SK-N-SH treated with all-trans-retinoic acid at 6 μM for 48 hours (cell line): ENCODE data around the gene CXorf66.

ENCODE experiments used
- ATAC-seq: fragments of 200-7000 bp; cut with Tn5 transposase; 3 replicates; pipeline ENCODE4 v1.9.1; 2020; ENCODE audit warnings: mild to moderate bottlenecking, moderate library complexity
- BACH2 ChIP-seq: fragments of 250-450 bp; sonication (Bioruptor Pico); IDR thresholded peaks from 2 replicates; pipeline ENCODE4 v1.9.0; 2021; ENCODE audit warnings: mild to moderate bottlenecking, borderline replicate concordance
- CSDC2 ChIP-seq: fragments of 250-450 bp; sonication (Bioruptor Pico); IDR thresholded peaks from 2 replicates; pipeline ENCODE4 v1.5.0; 2020; ENCODE audit warnings: mild to moderate bottlenecking, moderate library complexity
- CSRNP3 ChIP-seq: fragments of 250-450 bp; sonication (Bioruptor Pico); IDR thresholded peaks from 2 replicates; pipeline ENCODE4 v1.5.1; 2021; ENCODE audit warnings: mild to moderate bottlenecking, moderate library complexity
- GLIS3 ChIP-seq: fragments of 250-450 bp; sonication (Bioruptor Pico); IDR thresholded peaks from 2 replicates; pipeline ENCODE4 v1.5.0; 2020; ENCODE audit warnings: mild to moderate bottlenecking, moderate library complexity
- ISL1 ChIP-seq: fragments of 250-450 bp; sonication (Bioruptor Pico); IDR thresholded peaks from 2 replicates; pipeline ENCODE4 v2.1.2; 2022; ENCODE audit warnings: mild to moderate bottlenecking, moderate library complexity
- PPARA ChIP-seq: fragments of 250-450 bp; sonication (Bioruptor Pico); IDR thresholded peaks from 2 replicates; pipeline ENCODE4 v1.5.0; 2020; ENCODE audit warnings: mild to moderate bottlenecking, borderline replicate concordance
- RARB ChIP-seq: fragments of 250-450 bp; sonication (Bioruptor Pico); IDR thresholded peaks from 2 replicates; pipeline ENCODE4 v1.8.0; 2021; ENCODE audit warnings: mild to moderate bottlenecking, moderate library complexity
- SNAI2 ChIP-seq: fragments of 250-450 bp; sonication (Bioruptor Pico); IDR thresholded peaks from 2 replicates; pipeline ENCODE4 v1.5.0; 2020; ENCODE audit warnings: mild to moderate bottlenecking, moderate library complexity
- TOX ChIP-seq: fragments of 250-450 bp; sonication (Bioruptor Pico); IDR thresholded peaks from 2 replicates; pipeline ENCODE4 v1.8.0; 2021; ENCODE audit warnings: mild to moderate bottlenecking, moderate library complexity, borderline replicate concordance
- ZC3H10 ChIP-seq: fragments of 250-450 bp; sonication (Bioruptor Pico); IDR thresholded peaks from 2 replicates; pipeline ENCODE4 v1.5.1; 2021; ENCODE audit warnings: mild to moderate bottlenecking, moderate library complexity
- ZFP3 ChIP-seq: fragments of 250-450 bp; sonication (Bioruptor Pico); IDR thresholded peaks from 2 replicates; pipeline ENCODE4 v1.5.0; 2020; ENCODE audit warnings: mild to moderate bottlenecking, moderate library complexity
- ZFP30 ChIP-seq: fragments of 450-650 bp; formaldehyde crosslinking; IDR thresholded peaks from 2 replicates; pipeline ENCODE4 v1.5.0; 2022; ENCODE audit warnings: mild to moderate bottlenecking, moderate library complexity
- ZNF565 ChIP-seq: fragments of 450-650 bp; formaldehyde crosslinking; conservative IDR thresholded peaks from 2 replicates; pipeline ENCODE4 v1.5.0; 2020; ENCODE audit warnings: low read depth, mild to moderate bottlenecking, moderate library complexity
- ZNF70 ChIP-seq: fragments of 450-650 bp; formaldehyde crosslinking; IDR thresholded peaks from 2 replicates; pipeline ENCODE4 v1.5.0; 2020; ENCODE audit warnings: mild to moderate bottlenecking, moderate library complexity
- ZNF8 ChIP-seq: fragments of 450-650 bp; formaldehyde crosslinking; IDR thresholded peaks from 2 replicates; pipeline ENCODE4 v1.5.0; 2020; ENCODE audit warnings: mild to moderate bottlenecking, moderate library complexity
- TF ChIP-seq, protein P1 (sequence below): fragments of 250-450 bp; sonication (Bioruptor Pico); IDR thresholded peaks from 2 replicates; pipeline ENCODE4 v1.5.1; 2020; ENCODE audit warnings: low read depth, mild to moderate bottlenecking, moderate library complexity
- TF ChIP-seq, protein P2 (sequence below): fragments of 250-450 bp; sonication (Bioruptor Pico); IDR thresholded peaks from 2 replicates; pipeline ENCODE4 v1.5.0; 2020; ENCODE audit warnings: mild to moderate bottlenecking, moderate library complexity
- TF ChIP-seq, protein P3 (sequence below): fragments of 250-450 bp; sonication (Bioruptor Pico); IDR thresholded peaks from 2 replicates; pipeline ENCODE4 v1.8.0; 2021; ENCODE audit warnings: low read depth, mild to moderate bottlenecking, moderate library complexity, borderline replicate concordance
- TF ChIP-seq, protein P4 (sequence below): fragments of 250-450 bp; sonication (Bioruptor Pico); IDR thresholded peaks from 2 replicates; pipeline ENCODE4 v1.8.0; 2020; ENCODE audit warnings: mild to moderate bottlenecking, moderate library complexity, borderline replicate concordance

CXorf66 gene

GRCh38 chrX:139932073-139932900, 33.0 kb downstream of the CXorf66 start:
- peak; percentile 61 for ATAC-seq
- no peak for TF ChIP-seq GLIS3 (CRISPR knock-in tag)
- no peak for TF ChIP-seq ZFP3 (CRISPR knock-in tag)
- TF ChIP-seq, protein P1, sequence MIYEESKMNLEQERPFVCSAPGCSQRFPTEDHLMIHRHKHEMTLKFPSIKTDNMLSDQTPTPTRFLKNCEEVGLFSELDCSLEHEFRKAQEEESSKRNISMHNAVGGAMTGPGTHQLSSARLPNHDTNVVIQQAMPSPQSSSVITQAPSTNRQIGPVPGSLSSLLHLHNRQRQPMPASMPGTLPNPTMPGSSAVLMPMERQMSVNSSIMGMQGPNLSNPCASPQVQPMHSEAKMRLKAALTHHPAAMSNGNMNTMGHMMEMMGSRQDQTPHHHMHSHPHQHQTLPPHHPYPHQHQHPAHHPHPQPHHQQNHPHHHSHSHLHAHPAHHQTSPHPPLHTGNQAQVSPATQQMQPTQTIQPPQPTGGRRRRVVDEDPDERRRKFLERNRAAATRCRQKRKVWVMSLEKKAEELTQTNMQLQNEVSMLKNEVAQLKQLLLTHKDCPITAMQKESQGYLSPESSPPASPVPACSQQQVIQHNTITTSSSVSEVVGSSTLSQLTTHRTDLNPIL: no peak
- no peak for TF ChIP-seq SNAI2
- no peak for TF ChIP-seq RARB (CRISPR knock-in tag)
- TF ChIP-seq, protein P2, sequence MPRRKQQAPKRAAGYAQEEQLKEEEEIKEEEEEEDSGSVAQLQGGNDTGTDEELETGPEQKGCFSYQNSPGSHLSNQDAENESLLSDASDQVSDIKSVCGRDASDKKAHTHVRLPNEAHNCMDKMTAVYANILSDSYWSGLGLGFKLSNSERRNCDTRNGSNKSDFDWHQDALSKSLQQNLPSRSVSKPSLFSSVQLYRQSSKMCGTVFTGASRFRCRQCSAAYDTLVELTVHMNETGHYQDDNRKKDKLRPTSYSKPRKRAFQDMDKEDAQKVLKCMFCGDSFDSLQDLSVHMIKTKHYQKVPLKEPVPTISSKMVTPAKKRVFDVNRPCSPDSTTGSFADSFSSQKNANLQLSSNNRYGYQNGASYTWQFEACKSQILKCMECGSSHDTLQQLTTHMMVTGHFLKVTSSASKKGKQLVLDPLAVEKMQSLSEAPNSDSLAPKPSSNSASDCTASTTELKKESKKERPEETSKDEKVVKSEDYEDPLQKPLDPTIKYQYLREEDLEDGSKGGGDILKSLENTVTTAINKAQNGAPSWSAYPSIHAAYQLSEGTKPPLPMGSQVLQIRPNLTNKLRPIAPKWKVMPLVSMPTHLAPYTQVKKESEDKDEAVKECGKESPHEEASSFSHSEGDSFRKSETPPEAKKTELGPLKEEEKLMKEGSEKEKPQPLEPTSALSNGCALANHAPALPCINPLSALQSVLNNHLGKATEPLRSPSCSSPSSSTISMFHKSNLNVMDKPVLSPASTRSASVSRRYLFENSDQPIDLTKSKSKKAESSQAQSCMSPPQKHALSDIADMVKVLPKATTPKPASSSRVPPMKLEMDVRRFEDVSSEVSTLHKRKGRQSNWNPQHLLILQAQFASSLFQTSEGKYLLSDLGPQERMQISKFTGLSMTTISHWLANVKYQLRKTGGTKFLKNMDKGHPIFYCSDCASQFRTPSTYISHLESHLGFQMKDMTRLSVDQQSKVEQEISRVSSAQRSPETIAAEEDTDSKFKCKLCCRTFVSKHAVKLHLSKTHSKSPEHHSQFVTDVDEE (CRISPR knock-in tag): no peak
- no peak for TF ChIP-seq CSDC2 (CRISPR knock-in tag)
- TF ChIP-seq ZNF8: no peak
- TF ChIP-seq ZFP30 (CRISPR knock-in tag): no peak
- TF ChIP-seq ISL1 (CRISPR knock-in tag): no peak
- TF ChIP-seq, protein P3, sequence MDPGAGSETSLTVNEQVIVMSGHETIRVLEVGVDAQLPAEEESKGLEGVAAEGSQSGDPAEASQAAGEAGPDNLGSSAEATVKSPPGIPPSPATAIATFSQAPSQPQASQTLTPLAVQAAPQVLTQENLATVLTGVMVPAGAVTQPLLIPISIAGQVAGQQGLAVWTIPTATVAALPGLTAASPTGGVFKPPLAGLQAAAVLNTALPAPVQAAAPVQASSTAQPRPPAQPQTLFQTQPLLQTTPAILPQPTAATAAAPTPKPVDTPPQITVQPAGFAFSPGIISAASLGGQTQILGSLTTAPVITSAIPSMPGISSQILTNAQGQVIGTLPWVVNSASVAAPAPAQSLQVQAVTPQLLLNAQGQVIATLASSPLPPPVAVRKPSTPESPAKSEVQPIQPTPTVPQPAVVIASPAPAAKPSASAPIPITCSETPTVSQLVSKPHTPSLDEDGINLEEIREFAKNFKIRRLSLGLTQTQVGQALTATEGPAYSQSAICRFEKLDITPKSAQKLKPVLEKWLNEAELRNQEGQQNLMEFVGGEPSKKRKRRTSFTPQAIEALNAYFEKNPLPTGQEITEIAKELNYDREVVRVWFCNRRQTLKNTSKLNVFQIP (CRISPR knock-in tag): no peak
- no peak for TF ChIP-seq BACH2 (CRISPR knock-in tag)
- TF ChIP-seq PPARA (CRISPR knock-in tag): no peak
- TF ChIP-seq ZNF70: no peak

- TF ChIP-seq ZNF70 (no peak), ZNF8 (no peak), ZNF565 (CRISPR knock-in tag) (no peak), CSRNP3 (no peak), TOX (no peak), BACH2 (CRISPR knock-in tag) (no peak), PPARA (CRISPR knock-in tag) (no peak), ZC3H10 (CRISPR knock-in tag) (no peak), CSDC2 (CRISPR knock-in tag) (no peak), GLIS3 (CRISPR knock-in tag) (no peak), SNAI2 (no peak), ISL1 (CRISPR knock-in tag) (no peak)
- TF ChIP-seq, protein P4, sequence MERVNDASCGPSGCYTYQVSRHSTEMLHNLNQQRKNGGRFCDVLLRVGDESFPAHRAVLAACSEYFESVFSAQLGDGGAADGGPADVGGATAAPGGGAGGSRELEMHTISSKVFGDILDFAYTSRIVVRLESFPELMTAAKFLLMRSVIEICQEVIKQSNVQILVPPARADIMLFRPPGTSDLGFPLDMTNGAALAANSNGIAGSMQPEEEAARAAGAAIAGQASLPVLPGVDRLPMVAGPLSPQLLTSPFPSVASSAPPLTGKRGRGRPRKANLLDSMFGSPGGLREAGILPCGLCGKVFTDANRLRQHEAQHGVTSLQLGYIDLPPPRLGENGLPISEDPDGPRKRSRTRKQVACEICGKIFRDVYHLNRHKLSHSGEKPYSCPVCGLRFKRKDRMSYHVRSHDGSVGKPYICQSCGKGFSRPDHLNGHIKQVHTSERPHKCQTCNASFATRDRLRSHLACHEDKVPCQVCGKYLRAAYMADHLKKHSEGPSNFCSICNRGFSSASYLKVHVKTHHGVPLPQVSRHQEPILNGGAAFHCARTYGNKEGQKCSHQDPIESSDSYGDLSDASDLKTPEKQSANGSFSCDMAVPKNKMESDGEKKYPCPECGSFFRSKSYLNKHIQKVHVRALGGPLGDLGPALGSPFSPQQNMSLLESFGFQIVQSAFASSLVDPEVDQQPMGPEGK (CRISPR knock-in tag): no peak
- TF ChIP-seq, protein P3 (CRISPR knock-in tag): no peak
- TF ChIP-seq, protein P1: no peak
- no peak for ATAC-seq
Observed at GRCh38 chrX:139931646-139932072, 33.7 kb downstream of the CXorf66 start.
